Measurements from ENCODE around the gene TSN.
"Not testable (repeated sequence)": the region's sequence is repeated elsewhere in the genome, so short reads cannot be mapped to it uniquely, and the experiment has no call there.

The TSN gene

GRCh38 chr2:121755237-121756111 is at the start of gene TSN:
TSN (plus strand) TSS chr2:121755651; CDS start chr2:121755780, 129 bp downstream.
- DNase-seq: peak; percentile 96 to 97

- DNase-seq: no peak
These were observed 49.5 kb upstream of the TSN start for GRCh38 chr2:121705958-121706357.

GRCh38 chr2:121707344-121707919 is 48.0 kb upstream of the TSN start:
- no peak for DNase-seq

GRCh38 chr2:121707920-121708361 is 47.5 kb upstream of the TSN start:
- DNase-seq: no peak

GRCh38 chr2:121709776-121710469 is 45.5 kb upstream of the TSN start:
- no peak for DNase-seq

GRCh38 chr2:121710470-121711170 is 44.8 kb upstream of the TSN start:
- DNase-seq: no peak

GRCh38 chr2:121711481-121711880 is 44.0 kb upstream of the TSN start:
- not testable (repeated sequence) for DNase-seq

- DNase-seq: no peak
These were observed 39.3 kb upstream of the TSN start for GRCh38 chr2:121716126-121716525.

- DNase-seq: no peak
These were observed 37.9 kb upstream of the TSN start for GRCh38 chr2:121717529-121717928.

GRCh38 chr2:121721926-121722325 is 33.5 kb upstream of the TSN start:
- DNase-seq: no peak

- no peak for DNase-seq
These were observed 33.0 kb upstream of the TSN start for GRCh38 chr2:121722479-121722878.

- no peak for DNase-seq
These were observed 32.1 kb upstream of the TSN start for GRCh38 chr2:121723316-121723715.

- no peak for DNase-seq
These were observed 28.1 kb upstream of the TSN start for GRCh38 chr2:121727332-121727731.

- no peak for DNase-seq
These were observed 27.5 kb upstream of the TSN start for GRCh38 chr2:121727950-121728349.

GRCh38 chr2:121731366-121731765 is 24.1 kb upstream of the TSN start:
- no peak for DNase-seq

- DNase-seq: not testable (repeated sequence)
These were observed 20.9 kb upstream of the TSN start for GRCh38 chr2:121734544-121734943.

- no peak for DNase-seq
These were observed 19.9 kb upstream of the TSN start for GRCh38 chr2:121735518-121736074.

- no peak for DNase-seq
These were observed 19.4 kb upstream of the TSN start for GRCh38 chr2:121736140-121736461.

GRCh38 chr2:121736462-121737336 is 18.8 kb upstream of the TSN start, which contains the start of gene NIFK:
NIFK (minus strand) TSS chr2:121736875; CDS start chr2:121736850, 25 bp downstream.
- DNase-seq: peak; percentile 100

GRCh38 chr2:121740973-121741372 is 14.5 kb upstream of the TSN start:
- no peak for DNase-seq

- no peak for DNase-seq
These were observed 14.0 kb upstream of the TSN start for GRCh38 chr2:121741450-121741849.

Measured in activated CD4-positive, alpha-beta T cell treated with anti-CD3 and anti-CD28 coated beads, Interleukin-2, amount 50 U/mL, for 4 hours (primary cell).